ENCODE results near the gene IKZF2. TPM values are rescaled to one million over a fixed set of nuclear protein-coding genes. Genes with fewer than 3 reads are reported as not detected.

Gene IKZF2
- total RNA-seq, 1 experiment from 2014 or later: 1.6 TPM

GRCh38 chr2:213149949-213150314 is 1.5 kb downstream of the IKZF2 start:
- H3K79me2 ChIP-seq (ENCODE audit: insufficient read depth, low read length): no peaks in the 10 kb centered on the region
- ChIA-PET POLR2A (interaction anchor here (0.6 kb wide), 1 partner anchor 167 kb away, joined by 3 read pairs; no protein-coding TSS in a partner anchor), CTCF (no interaction called here), RAD21 (ENCODE audit: low non-redundant PET in 1 of 2, low total read pairs in 2 of 2, uncharacterized antibody in 2 of 2, unreplicated experiment in 2 of 2) (no interaction called here)
- intact Hi-C loops (cut with micrococcal nuclease): no loop called here
- H3K4me1 ChIP-seq (ENCODE audit: control insufficient read depth in 1 of 2, insufficient read depth in 2 of 2, low read length in 2 of 2): peaks cover 0 to 13% of the 10 kb centered on the region in 2 experiments; a peak in 3 of 4 replicates
- DNase-seq (ENCODE audit: low read depth, low spot score): no peak
- H3K4me3 ChIP-seq (replicated peaks in 1 of 2; ENCODE audit: low read depth in 1 of 2, low read length in 2 of 2): no peak overlapping the region
- no peak for ATAC-seq
- no peaks in the 10 kb centered on the region for H4K20me1 ChIP-seq (ENCODE audit: insufficient read depth)
- no peak overlapping the region for H3K9ac ChIP-seq (ENCODE audit: low read length)
- H3K36me3 ChIP-seq (ENCODE audit: control insufficient read depth in 1 of 2, insufficient read depth in 2 of 2, low read length in 2 of 2): no peaks in the 10 kb centered on the region
- no peak for TF ChIP-seq ZNF274 (IDR thresholded peaks at IDR 0.05; ENCODE audit: low read depth, low read length)
- TF ChIP-seq ATF3 (IDR thresholded peaks at IDR 0.05): no peak
- no peak for TF ChIP-seq EGR1 (IDR thresholded peaks at IDR 0.05; ENCODE audit: low read depth)
- TF ChIP-seq JUND (IDR thresholded peaks at IDR 0.05): no peak
- no peak for TF ChIP-seq POLR2A (IDR thresholded peaks at IDR 0.05; ENCODE audit: borderline replicate concordance, extremely low read depth, insufficient read depth, insufficient read length)
- no peak for TF ChIP-seq SRF (IDR thresholded peaks at IDR 0.05; ENCODE audit: low read depth)
- BruUV-seq (replicated peaks): no TSS peak
- no peaks in the 10 kb centered on the region for H3K9me3 ChIP-seq (ENCODE audit: control insufficient read depth in 1 of 2, insufficient read depth in 1 of 2, low read depth in 1 of 2, low read length in 2 of 2)
- H3K27me3 ChIP-seq (ENCODE audit: insufficient read depth, low read length): no peaks in the 10 kb centered on the region
- peak overlapping the region; percentile 100 for H2AFZ ChIP-seq (ENCODE audit: low read depth, low read length, poor library complexity, severe bottlenecking)
- no peak overlapping the region for H3K27ac ChIP-seq (ENCODE audit: low read depth, low read length)
- no peaks in the 10 kb centered on the region for H3K9me2 ChIP-seq (ENCODE audit: insufficient read depth)
- peak overlapping the region; percentile 86 for H3K4me2 ChIP-seq (ENCODE audit: low read length)

- no peak for ATAC-seq
- intact Hi-C loops (cut with micrococcal nuclease): no loop called here
- no TSS peak for BruUV-seq (replicated peaks)
- TF ChIP-seq CEBPB (IDR thresholded peaks at IDR 0.05; ENCODE audit: low read depth) (no peak), SP1 (IDR thresholded peaks at IDR 0.05; ENCODE audit: low read depth) (no peak), CBX3 (IDR thresholded peaks at IDR 0.05; ENCODE audit: low read depth) (no peak), EGR1 (IDR thresholded peaks at IDR 0.05; ENCODE audit: low read depth) (no peak), EZH2 (IDR thresholded peaks at IDR 0.05) (no peak), YY1 (IDR thresholded peaks at IDR 0.05; ENCODE audit: extremely low read depth, insufficient replicate concordance, low read depth, low read length) (no peak), REST (IDR thresholded peaks at IDR 0.05; ENCODE audit: low read depth) (no peak)
- POLR2A ChIA-PET: no interaction called here
- H3K27me3 ChIP-seq (ENCODE audit: insufficient read depth, low read length): no peaks in the 10 kb centered on the region
- H3K79me2 ChIP-seq (ENCODE audit: insufficient read depth, low read length): no peaks in the 10 kb centered on the region
- DNase-seq (ENCODE audit: low read depth, low spot score): no peak
- H3K9me3 ChIP-seq (ENCODE audit: control insufficient read depth in 1 of 2, insufficient read depth in 1 of 2, low read depth in 1 of 2, low read length in 2 of 2): no peaks in the 10 kb centered on the region
- H3K4me2 ChIP-seq (ENCODE audit: low read length): no peak overlapping the region
- no peaks in the 10 kb centered on the region for H4K20me1 ChIP-seq (ENCODE audit: insufficient read depth)
- H3K9me2 ChIP-seq (ENCODE audit: insufficient read depth): no peaks in the 10 kb centered on the region
- H3K4me3 ChIP-seq (replicated peaks in 1 of 2; ENCODE audit: low read depth in 1 of 2, low read length in 2 of 2): no peak overlapping the region
- H3K9ac ChIP-seq (ENCODE audit: low read length): no peak overlapping the region
- H3K4me1 ChIP-seq (ENCODE audit: control insufficient read depth in 1 of 2, insufficient read depth in 2 of 2, low read length in 2 of 2): peaks cover 0 to 13% of the 10 kb centered on the region in 2 experiments; a peak in 3 of 4 replicates
- H2AFZ ChIP-seq (ENCODE audit: low read depth, low read length, poor library complexity, severe bottlenecking): no peak overlapping the region
- H3K36me3 ChIP-seq (ENCODE audit: control insufficient read depth in 1 of 2, insufficient read depth in 2 of 2, low read length in 2 of 2): no peaks in the 10 kb centered on the region
- CTCF ChIA-PET: no interaction called here
- H3K27ac ChIP-seq (ENCODE audit: low read depth, low read length): no peak overlapping the region
- RAD21 ChIA-PET (ENCODE audit: low non-redundant PET in 1 of 2, low total read pairs in 2 of 2, uncharacterized antibody in 2 of 2, unreplicated experiment in 2 of 2): no interaction called here
Measured at GRCh38 chr2:213149294-213149875, 2.0 kb downstream of the IKZF2 start.
